Osteocyte (in vitro differentiated cells): ENCODE measurements around the gene VSIR. TPM values are rescaled to one million over a fixed set of nuclear protein-coding genes. Genes with fewer than 3 reads are reported as not detected.

Experiments used
- DNase-seq: peaks from one replicate; pipeline ENCODE4 v3.0.0; 2021; ENCODE audit warnings: mixed read lengths; ENCODE audit not compliant: unreplicated experiment; ENCODE audit errors: extremely low spot score
- H3K27ac Mint-ChIP-seq: one replicate; pipeline ENCODE4 v1.8.0; 2021; ENCODE audit warnings: mild to moderate bottlenecking, mixed read lengths; ENCODE audit not compliant: unreplicated experiment
- H3K27me3 Mint-ChIP-seq: one replicate; pipeline ENCODE4 v1.8.0; 2021; ENCODE audit warnings: mixed read lengths; ENCODE audit not compliant: unreplicated experiment
- H3K36me3 Mint-ChIP-seq: one replicate; pipeline ENCODE4 v1.8.0; 2021; ENCODE audit warnings: mixed read lengths; ENCODE audit not compliant: unreplicated experiment
- H3K4me1 Mint-ChIP-seq: one replicate; pipeline ENCODE4 v1.8.0; 2021; ENCODE audit warnings: mixed read lengths; ENCODE audit not compliant: unreplicated experiment
- H3K4me3 Mint-ChIP-seq: one replicate; pipeline ENCODE4 v1.8.0; 2021; ENCODE audit warnings: mild to moderate bottlenecking, moderate library complexity, mixed read lengths; ENCODE audit not compliant: unreplicated experiment
- H3K9me3 Mint-ChIP-seq: one replicate; pipeline ENCODE4 v1.8.0; 2021; ENCODE audit warnings: mixed read lengths; ENCODE audit not compliant: unreplicated experiment
- total RNA-seq: library from RNA; stranded (reverse); gene quantifications from 2 replicates; pipeline ENCODE4 v1.2.1, GENCODE V29; 2021
- TF ChIP-seq, protein P1 (sequence below): fragments of 200-600 bp; sonication (generic); IDR thresholded peaks from 2 replicates; pipeline ENCODE4 v1.5.0; 2021; ENCODE audit warnings: antibody characterized with exemption, mild to moderate bottlenecking, moderate library complexity

VSIR gene
- total RNA-seq, 1 donor from 2014 or later, result 0.75 TPM

DNA sequence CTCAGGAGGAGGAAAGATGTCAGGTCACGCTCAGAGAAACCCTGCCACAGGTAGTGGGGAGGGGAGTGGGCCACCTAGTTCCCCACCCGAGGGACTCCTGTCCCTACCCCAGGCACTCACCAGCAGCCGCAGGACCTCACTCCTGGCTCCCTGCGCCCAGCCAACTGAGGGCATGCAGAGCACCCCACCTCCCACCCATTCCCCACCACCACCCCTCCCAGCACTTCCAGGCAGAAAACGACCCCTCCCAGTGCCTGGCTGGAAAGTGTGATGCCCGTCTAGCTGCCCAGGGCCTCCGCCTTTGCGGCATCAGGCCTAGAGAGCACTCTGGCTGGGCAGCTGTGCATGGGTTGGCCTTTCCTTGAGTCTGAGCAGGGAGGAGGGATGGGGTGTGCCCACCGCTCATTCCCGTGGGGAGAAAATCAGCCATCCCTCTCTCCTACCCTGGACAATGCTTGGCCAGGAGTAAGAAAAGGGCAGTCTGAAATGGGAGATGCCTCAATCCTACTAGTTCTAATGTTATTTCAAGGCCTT is 55.1 kb downstream of the VSIR start:
- H3K4me3 Mint-ChIP-seq, result no peak overlapping the region

DNA sequence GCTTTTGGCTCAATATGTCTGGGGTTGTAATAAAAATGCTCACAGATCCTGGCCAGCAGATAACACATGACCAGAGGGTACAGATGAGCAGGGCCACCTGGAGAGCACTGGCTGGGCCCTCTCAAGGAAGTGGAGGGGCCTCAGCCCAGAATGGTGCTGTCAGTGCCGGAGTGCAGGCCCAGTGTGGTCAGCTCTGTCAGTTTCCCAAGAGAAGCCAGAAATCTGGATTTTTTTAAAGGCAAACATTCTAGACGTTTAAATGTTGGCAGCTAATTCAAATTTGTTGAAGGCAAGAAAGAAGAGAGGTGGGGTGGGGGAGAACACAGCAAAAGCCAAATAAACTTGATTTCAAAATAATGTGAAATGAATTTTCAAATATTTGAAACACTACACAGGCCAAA is 55.8 kb downstream of the VSIR start:
- Mint-ChIP-seq H3K4me3 (no peak overlapping the region), H3K9me3 (no peaks in the 10 kb centered on the region), H3K36me3 (no peaks in the 10 kb centered on the region), H3K27me3 (peaks cover 24% of the 10 kb centered on the region), H3K27ac (no peak overlapping the region), H3K4me1 (peaks cover 6% of the 10 kb centered on the region)
- TF ChIP-seq, protein P1, sequence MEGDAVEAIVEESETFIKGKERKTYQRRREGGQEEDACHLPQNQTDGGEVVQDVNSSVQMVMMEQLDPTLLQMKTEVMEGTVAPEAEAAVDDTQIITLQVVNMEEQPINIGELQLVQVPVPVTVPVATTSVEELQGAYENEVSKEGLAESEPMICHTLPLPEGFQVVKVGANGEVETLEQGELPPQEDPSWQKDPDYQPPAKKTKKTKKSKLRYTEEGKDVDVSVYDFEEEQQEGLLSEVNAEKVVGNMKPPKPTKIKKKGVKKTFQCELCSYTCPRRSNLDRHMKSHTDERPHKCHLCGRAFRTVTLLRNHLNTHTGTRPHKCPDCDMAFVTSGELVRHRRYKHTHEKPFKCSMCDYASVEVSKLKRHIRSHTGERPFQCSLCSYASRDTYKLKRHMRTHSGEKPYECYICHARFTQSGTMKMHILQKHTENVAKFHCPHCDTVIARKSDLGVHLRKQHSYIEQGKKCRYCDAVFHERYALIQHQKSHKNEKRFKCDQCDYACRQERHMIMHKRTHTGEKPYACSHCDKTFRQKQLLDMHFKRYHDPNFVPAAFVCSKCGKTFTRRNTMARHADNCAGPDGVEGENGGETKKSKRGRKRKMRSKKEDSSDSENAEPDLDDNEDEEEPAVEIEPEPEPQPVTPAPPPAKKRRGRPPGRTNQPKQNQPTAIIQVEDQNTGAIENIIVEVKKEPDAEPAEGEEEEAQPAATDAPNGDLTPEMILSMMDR, result no peak
- no peak for DNase-seq

More for the DNA sequence above, 55.1 kb downstream of the VSIR start:
- Mint-ChIP-seq H3K9me3 (no peaks in the 10 kb centered on the region), H3K27ac (no peak overlapping the region), H3K4me1 (peaks cover 6% of the 10 kb centered on the region), H3K27me3 (peaks cover 28% of the 10 kb centered on the region), H3K36me3 (no peaks in the 10 kb centered on the region)
- DNase-seq, result no peak
- TF ChIP-seq, protein P1, result no peak

DNA sequence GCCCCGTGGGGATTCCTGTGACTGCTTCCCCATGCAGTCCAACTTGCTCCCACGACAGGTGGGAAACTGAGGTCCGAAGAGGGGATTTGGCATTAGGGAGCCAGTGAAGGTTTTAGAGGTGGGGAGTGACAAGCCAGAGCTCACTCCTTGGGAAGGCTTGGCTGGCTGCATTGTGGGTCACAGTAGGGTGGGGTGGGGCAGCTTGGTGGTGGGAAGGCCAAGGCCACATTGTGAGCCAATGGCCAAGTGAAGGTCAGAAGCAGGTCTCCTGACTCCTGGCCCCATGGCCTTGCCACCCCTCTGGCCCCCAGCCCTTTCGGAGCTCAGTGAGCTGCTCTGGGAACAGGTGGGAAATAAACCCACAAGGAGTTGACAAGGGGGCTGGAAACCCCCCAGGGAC is 56.3 kb downstream of the VSIR start:
- TF ChIP-seq, protein P1, result no peak
- no peak overlapping the region for H3K4me3 Mint-ChIP-seq
- H3K4me1 Mint-ChIP-seq, result peaks cover 6% of the 10 kb centered on the region
- H3K27me3 Mint-ChIP-seq, result peaks cover 21% of the 10 kb centered on the region
- no peak for DNase-seq
- no peak overlapping the region for H3K27ac Mint-ChIP-seq
- no peaks in the 10 kb centered on the region for H3K36me3 Mint-ChIP-seq
- H3K9me3 Mint-ChIP-seq, result no peaks in the 10 kb centered on the region

DNA sequence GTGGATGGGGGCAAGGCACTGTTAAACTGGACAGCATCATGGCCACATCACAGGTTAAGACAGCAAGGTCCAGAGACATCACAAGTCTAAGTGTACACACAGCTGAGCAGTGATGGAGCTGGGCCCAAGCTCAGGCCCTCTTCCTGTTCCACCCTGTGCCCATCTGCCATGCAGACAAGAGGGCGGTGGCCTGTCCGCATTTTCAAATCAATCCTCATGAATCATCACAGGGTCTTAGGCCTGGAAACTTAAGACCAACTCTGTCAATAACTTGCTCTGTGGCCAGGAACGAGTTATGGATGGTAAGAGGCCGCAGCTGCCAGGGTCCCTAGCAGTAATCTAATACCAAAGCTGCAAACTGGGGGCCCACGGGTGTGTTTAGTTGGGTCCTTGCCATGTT is 56.9 kb downstream of the VSIR start:
- Mint-ChIP-seq H3K27ac (no peak overlapping the region), H3K4me3 (no peak overlapping the region), H3K4me1 (peaks cover 6% of the 10 kb centered on the region), H3K36me3 (no peaks in the 10 kb centered on the region), H3K27me3 (peaks cover 16% of the 10 kb centered on the region), H3K9me3 (no peaks in the 10 kb centered on the region)
- no peak for DNase-seq
- TF ChIP-seq, protein P1, result no peak

DNA sequence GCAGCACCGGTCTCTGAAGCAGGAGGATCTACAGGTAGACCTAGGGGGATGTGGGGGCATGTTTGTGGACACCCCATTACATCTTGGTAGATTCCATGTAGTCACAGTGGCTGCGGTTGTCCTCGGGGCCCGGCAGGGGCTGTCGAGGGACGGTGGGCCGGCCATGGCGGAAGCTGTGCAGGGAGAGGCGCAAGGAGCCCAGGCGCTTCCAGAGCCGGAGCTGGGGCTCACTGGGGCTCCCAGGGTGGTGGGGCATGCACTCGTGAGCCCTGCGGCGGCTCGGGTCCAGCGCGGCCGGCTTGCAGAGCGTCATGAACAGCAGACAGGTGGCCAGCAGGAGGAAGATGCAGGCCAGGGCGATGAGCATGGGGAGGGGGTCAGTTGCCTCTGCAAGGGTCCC is 57.5 kb downstream of the VSIR start:
- DNase-seq, result no peak
- no peaks in the 10 kb centered on the region for H3K9me3 Mint-ChIP-seq
- no peak overlapping the region for H3K27ac Mint-ChIP-seq
- no peak overlapping the region for H3K4me3 Mint-ChIP-seq
- peaks cover 6% of the 10 kb centered on the region for H3K4me1 Mint-ChIP-seq
- H3K36me3 Mint-ChIP-seq, result no peaks in the 10 kb centered on the region
- H3K27me3 Mint-ChIP-seq, result peaks cover 10% of the 10 kb centered on the region
- TF ChIP-seq, protein P1, result no peak
